Measurements from ENCODE around the gene TRAF3IP1.

DNA sequence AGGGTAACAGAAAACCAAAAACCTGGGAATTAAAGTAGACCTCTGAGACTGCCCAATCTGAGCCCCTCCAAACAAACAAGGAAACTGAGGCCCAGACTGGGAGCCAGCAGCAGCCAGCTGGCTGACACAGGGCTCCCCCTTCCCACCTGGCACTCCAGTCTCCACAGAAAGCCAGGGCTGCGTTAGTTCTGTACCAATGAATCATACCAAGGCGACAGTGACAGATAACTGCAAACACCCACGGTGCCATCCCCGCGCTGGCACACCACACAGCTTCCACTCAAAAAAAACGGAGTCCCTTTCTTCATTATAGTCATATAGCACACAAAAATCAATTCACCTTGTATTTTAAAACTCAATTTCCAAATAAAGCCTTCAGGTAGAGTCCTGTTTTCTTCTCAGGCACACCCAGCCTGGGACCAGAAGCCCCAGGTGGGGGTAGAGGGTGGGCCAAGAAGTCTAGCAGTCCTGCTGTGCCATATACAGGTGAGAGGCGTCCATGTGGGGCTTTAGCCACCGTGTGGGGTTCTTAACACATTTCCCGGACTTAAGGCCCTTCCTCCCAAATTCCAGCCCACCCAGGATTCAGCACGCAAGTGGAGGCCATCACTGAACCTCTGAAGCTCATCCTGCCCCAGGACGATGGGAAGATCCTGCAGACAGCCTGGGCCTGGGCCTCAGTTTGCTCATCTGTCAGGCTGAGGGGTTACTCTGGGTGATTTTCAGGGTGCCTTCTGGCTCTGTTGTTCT is 33.2 kb upstream of the TRAF3IP1 start:
- TF ChIP-seq POLR2AphosphoS5 (IDR thresholded peaks at IDR 0.05; ENCODE audit: borderline replicate concordance, low read depth, low read length): no peak
- TF ChIP-seq EZH2 (IDR thresholded peaks at IDR 0.05): no peak
